Measurements from ENCODE around the gene SRRD.

GRCh38 chr22:26445577-26446275 lies 38.0 kb upstream of the SRRD start:
- TF ChIP-seq, protein P1, sequence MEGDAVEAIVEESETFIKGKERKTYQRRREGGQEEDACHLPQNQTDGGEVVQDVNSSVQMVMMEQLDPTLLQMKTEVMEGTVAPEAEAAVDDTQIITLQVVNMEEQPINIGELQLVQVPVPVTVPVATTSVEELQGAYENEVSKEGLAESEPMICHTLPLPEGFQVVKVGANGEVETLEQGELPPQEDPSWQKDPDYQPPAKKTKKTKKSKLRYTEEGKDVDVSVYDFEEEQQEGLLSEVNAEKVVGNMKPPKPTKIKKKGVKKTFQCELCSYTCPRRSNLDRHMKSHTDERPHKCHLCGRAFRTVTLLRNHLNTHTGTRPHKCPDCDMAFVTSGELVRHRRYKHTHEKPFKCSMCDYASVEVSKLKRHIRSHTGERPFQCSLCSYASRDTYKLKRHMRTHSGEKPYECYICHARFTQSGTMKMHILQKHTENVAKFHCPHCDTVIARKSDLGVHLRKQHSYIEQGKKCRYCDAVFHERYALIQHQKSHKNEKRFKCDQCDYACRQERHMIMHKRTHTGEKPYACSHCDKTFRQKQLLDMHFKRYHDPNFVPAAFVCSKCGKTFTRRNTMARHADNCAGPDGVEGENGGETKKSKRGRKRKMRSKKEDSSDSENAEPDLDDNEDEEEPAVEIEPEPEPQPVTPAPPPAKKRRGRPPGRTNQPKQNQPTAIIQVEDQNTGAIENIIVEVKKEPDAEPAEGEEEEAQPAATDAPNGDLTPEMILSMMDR (IDR thresholded peaks at IDR 0.05): no peak
- TF ChIP-seq POLR2A (IDR thresholded peaks at IDR 0.05): no peak

All from Peyer's patch (tissue), 4 donors.